Ecto neural progenitor cell (in vitro differentiated cells): ENCODE data around the gene NEK6.

Source experiments
- DNase-seq: peaks from one replicate; pipeline ENCODE4 v3.0.0-alpha.2; 2018; ENCODE audit warnings: low spot score

The NEK6 gene

DNA sequence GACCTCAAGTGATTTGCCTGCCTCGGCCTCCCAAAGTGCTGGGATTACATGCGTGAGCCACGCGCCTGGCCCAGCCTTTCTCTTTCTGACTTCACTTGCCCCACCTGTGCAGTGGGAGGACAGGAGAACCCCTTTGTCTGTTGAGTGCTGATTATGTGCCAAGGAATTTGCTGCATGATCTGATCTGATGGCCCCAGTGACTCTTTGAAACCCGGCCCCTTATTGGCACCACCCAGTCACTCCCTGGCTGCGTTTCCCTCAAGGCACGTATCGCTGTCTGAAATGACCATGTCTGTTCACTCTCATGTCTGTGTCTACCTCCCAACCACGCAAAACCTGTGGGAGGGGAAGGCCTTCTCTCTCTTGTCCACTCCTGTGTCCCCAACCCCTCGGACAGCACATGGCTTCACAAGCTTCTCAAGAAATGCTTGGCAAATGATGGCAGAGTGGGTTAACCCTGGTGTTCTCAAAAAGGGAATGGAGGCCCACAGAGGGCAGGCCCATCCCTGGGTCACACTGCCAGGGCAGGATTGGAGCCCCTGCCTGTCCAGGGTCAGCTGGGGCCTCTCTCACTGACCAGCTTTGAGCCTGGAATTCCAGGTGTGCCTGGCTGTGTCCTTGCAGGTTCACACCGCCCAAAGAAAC lies 21.9 kb downstream of the NEK6 start:
- DNase-seq = no peak

DNA sequence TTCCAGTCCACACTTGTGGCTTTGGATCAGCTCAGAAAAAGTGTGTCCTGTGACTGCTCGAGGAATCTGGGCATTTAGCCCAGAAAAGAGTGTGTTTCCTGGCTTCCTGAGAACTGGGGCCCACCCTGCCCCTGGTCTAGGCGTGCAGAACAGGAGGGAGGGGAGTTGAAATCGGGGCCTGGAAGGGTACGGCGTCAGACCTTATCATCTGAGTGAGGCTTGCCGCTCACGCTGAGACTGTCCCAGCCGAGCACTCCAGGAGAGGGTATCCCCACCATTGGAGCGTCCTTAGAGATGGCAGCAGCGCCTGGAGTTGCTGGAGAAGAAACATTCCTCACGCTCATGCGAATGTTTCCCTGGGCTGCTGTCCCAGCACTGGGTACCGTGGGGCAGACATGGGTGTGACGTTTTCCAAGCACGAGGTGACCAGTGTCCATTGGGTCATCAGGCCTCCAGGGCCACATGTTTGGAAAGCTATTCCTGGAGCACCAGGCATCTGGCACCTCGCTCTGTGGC lies 22.5 kb downstream of the NEK6 start:
- no peak for DNase-seq

DNA sequence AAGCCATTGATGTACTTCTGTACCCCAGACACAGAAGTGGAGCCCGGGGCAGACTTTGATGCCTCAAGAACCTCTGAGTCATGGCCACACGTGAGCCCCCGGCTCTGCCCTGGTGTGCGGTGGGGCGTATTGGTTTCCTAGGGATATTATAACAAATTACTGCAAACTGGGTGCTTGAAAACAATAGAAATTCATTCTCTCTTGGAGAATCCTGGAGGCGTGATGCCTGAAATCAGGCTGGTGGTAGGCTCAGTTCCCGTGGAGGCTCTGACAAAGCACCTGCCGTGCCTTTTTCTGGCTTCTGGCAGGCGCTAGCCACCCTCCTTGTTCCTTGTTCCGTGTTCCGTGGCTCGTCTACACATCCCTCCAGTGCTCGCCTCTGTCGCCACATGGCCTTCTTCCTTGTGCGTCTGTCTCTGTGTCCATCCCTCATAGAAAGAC lies 24.2 kb downstream of the NEK6 start:
- DNase-seq = no peak

DNA sequence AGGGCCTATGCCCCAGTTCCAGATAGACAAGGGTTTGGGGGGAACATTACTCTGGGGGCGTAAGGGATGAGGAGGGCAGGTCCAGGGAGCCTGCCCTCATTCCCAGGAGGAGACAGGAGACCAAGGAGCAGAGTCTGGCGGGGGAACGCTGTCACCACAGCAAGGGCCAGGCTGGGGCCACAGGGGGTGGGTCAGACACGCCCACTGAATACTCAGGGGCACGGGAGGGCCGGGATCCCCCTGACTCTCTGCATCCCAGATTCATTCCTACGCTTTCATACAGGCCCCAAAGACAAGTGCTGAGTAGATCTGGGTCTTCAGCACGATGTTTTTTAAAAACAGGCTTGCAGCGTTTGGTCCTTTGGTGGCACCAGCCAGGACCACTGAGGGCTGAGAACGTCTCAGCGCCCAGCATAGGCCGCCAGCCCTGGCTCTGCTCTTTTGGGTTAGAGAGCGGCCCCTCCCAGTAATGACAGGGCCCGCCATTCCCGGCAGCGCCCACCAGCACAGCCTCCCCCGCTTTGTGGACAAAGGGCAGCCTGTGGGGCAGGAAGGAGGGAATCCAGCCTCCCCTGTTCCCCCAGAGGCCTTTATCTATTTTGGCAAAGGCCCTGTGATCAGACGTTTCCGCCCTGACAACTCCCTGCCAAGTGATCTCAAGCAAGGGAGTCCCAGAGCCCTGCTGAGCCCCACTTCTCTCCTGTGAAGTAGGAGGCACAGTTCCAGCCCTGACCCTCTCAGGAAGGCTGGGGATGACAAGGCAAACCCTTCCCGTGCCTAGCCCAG lies 24.9 kb downstream of the NEK6 start:
- no peak for DNase-seq

DNA sequence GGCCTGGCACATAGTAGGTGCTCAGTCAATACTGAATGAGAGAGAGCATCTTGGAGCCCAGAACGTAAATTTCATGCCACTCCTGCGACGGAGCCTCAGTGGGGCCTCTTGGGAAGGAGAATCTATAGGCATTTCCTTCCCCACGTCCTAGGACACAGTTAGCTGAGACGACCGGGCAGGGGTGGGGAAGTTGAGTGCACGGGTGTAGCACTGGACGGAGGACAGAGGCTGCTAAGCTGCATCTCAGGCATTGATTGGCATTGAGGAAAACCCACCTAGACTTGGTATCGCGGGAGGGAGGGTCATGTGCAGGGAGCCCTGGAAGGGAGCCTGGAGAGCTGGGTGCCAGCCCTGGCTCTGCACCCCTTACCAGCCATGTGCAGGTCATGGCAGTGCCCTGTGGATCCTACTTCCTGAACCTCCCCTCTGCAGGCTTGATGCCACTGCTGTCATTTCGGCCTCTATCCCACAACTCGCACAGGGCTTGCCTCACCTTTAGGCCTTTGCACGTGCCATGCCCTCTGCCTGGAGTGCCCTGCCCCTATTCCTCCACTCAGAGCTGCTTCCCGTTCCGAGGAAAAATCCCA lies 25.6 kb downstream of the NEK6 start:
- no peak for DNase-seq

DNA sequence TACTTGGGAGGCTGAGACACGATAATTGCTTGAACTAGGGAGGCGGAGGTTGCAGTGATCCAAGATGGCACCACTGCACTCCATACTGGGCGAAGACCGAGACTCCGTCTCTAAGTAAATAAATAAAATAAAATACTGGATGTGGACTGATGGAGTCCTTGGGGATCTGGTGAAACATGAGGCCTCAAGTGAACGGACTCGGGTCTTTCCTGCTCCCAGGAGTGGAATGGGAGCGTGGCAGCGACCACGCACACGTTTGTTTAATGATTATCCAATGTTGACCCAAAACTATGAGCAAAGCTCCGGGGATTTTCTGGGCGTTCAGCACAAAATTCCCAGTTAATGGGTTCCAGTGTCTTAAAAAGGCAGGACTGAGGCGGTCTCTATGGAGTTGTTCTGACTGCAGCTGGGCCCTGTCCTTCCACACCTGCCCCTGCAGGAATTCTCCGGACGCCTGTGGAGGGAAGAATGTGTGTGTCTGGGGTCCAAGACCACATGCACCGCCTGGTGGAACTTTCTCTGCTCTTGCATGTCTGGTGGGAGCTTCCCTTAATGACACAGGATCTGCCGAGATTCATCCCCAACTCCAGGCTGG lies 26.6 kb downstream of the NEK6 start:
- no peak for DNase-seq

DNA sequence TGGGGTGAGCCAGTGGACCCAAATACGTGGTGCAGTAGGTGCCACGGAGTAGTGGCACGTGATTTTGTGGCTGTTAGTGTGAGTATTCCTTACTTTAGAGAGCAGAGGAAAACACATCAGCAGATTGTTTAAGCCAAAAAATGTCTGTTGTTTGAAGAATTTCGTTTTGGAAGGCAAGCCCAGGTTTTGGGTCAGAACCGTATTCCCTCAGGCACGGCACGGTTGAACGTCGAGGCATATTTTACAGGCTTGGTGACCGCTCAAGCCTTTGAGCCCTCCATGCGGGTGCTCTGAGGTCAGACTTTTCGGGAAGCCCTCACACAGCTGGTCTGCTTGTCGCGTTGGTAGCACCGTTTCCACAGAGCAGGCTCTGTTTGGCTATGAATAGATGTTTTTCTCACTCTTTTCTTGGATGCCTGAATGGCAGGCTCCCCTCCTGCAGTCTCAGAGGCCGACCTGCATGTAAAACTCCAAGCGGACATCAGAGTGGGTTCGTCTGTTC lies 27.2 kb downstream of the NEK6 start:
- DNase-seq = no peak

DNA sequence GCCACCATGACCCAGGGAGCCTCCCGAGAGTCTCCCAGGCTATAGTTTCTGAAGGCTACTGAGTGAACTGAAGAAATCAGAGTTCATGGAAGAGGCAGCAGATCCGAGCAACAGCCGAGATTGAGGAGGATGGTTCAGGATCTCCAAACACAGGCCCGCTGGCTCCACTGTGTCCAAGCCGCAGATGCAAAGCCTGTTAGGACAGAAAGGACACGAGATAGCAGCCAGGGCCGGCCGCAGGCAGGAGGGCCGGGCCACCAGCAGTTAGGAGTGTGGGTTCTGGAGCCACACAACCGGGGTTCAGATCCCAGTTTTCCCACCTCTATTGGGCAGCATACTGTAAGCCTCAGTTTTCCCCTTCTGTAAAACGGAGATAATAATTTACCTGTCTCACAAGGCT lies 27.7 kb downstream of the NEK6 start:
- no peak for DNase-seq

DNA sequence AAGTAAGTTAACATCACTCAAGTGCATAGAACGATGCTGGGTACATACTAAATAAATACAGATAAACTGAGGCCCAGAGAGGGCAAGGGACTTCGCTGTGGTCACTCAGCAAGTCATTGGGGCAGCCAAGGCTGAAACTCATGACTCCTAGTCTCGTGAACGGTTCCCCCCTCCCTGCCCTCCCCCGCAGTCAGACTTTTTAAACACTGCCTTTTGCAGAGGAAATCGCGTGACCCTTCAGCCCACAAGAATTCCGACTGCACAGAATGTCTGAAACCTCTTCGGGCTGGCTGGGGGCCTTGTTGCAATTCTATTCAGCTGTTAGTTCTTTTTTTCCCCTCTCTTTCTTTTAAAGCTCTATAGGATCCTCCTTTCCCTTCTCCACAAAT lies 28.1 kb downstream of the NEK6 start:
- no peak for DNase-seq

DNA sequence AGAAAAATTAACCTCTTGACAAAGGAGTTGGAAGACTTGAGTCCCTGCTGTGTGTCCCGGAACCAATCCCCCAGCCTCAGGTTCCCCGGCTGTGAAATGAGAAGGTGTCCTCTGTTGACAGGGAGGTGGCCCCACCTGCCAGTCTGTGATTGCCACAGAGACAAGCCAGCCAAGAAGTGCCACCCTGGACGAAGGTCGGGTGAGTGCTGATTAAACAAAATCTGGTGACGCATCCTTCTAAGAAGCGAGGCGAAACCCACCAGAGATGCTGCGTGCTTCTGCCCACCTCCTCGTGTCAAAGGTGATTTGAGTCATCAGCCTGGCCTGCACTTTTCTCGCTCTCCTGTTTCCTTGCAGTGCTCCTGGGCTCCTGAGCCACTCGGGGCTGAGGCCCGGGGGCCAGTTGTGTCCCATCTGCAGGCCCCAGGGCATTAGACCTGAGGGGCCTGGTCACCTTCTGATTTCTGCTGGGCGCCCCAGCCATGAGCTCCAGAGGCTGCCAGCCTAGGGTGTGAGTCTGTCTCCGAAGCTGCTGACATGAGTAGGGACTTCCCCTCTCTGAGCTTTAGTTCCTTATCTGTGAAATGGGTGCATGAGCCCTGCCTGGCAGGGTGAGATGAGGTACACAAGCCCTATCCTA lies 28.7 kb downstream of the NEK6 start:
- DNase-seq = no peak

DNA sequence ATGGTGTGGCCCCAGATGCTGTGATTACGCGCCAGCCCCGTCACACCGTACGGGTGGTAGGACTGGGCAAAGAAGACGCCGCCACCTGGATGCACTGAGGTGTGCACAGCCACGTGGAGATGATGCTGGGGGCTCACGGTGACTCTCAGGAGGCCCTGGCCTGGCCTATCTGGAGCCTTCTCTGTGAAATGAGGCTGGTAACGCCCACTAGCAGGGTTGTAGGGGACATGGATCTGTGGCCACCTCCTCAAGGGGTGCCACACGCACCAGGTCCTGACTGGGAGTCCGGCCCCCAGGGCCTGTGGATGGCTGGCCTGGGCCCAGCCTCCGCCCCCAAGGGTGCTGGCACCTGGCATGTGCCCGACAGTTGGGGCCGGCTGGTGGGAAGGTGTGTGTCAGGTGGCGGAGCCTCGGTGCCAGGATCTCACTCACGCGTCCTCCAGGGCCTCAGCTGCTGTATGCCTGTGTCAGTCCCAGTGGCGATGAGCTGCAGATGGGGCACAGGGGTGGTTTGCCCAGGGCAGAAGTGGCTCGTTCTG lies 32.4 kb downstream of the NEK6 start:
- DNase-seq = no peak

DNA sequence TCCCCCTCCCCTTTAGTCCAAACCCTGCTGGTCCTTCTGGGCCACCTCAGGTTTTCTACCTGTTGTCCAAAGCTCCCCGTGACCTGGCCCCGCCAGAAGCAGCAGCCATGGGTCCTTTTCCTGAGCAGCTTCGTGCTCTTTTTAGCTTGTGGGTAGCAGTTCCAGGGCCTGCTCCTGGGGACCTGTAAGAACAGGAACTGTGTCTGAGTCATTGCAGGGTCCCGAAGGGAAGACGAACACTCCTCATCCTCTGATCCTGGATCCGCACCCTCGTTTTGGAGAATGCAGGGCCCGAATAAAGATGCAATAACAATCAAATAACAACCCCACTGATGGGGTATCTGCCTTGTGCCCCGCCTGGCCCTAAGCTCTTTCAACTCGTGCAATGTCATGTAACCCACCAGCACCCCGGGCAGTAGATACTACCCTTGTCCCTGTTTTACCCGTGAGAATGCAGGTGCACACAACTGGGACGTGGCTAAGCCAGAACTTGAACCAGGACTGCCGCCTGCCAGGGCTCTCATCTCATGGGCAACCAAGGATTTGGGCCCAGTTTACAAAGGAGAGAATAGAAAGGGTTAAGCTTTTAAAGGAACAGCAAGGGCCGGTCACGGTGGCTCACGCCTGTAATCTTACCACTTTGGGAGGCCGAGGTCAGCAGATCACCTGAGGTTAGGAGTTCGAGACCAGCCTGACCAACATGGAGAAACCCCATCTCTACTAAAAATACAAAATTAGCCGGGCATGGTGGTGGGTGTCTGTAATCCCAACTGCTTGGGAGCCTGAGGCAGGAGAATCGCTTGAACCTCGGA lies 33.2 kb downstream of the NEK6 start:
- DNase-seq = no peak

DNA sequence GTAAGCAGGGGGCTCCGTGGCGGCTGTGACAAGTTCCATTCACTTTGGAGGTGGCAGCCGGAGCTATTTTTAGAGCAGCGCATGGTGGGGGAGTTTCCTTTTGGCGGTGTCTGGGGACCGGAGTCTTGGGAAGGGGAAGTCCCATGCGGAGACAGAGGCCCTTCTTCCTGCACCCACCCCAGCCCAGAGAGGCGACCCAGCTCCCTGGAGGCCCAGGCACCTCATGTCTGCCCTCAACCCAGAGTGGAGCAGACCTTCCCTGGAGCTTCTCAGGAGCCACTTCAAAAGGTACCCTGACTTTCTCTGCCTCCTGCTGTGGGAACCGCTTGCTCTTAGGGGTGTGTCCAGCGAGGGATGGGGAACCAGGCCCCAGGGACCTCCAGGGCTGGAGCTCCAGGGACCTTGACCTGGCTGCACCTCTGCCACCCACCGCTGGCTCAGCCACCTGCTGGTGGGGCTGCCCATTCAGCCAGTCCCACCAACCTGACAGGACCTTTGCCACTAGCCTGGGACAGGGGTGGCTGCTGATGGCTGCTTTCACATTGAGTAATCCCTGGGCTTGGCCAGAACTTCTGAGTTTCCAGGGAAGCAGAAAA lies 34.1 kb downstream of the NEK6 start:
- DNase-seq = no peak

DNA sequence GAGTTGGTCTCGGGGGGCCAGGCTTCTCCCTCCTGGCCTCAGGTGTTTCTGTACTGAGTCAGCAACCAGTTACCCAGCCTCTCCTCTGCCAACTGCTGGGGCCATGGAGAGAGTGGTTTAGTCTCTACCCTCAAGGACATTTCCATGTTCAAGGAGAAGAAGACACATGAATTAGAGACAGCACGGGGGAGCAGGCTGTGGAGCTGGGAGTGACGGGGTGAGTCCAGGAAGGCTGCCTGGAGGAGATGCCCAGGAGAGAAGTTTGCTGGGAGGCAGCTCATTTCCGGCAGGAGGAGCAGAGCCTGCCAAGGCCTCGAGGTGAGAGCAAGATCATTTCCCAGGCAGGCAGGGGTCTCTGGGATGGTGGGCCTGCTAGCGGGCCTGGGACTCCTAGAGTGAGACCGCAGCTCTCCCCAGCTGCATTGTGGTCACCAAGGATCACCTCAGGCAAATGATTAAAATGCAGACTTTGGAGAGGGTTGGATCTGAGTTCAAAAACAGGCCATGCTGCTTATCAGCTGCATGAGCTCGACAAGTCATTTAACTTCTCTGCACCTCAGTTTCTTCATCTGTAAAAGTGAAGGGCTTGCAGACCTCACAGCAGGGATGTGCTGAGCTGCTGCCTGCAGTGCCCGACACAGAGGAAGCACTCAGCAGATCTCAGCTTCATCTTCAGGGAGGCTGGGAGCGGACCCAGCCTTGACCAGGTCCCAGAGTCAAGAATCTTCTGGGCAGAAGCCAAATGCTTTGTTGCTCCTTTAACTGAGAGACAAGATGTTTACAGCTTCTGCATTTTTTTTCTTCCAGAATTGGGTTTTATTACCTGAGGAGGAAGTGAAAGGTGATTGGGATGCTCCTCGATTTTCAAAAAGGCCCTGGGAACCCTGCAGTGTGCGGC lies 35.2 kb downstream of the NEK6 start:
- DNase-seq = no peak

DNA sequence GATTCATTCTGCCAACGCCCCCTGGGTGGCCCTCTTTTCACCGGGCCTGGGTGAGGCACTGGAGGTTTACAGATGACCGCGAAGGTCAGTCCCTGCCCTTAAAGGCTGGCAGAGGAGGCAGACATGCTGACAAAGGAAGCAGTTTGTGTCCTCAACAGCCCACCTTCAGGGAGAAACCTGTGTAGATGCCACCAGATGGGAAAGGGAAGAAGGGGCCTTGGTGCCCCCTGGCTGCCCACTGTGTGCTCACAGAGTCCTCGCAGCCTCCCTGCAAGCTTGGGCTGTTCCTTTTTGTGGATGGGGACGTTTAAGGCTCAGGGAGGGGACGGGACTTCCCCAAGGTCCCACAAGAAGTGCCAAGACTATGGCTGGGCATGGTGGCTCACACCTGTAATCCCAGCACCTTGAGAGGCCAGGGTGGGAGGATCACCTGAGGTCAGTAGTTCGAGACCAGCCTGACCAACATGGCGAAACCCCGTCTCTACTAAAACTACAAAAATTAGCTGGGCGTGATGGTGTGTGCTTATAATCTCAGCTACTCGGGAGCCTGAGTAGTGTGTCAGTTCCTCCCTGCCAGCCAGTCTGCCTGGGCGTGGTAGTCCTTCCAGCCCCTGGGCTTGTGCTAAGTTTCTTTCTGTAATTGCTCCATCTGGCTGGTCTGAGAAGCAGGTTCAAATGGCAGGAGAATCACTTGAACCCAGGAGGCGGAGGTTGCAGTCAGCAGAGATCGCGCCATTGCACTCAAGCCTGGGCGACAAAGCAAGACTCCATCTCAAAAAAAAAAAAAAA lies 36.2 kb downstream of the NEK6 start:
- DNase-seq = no peak

DNA sequence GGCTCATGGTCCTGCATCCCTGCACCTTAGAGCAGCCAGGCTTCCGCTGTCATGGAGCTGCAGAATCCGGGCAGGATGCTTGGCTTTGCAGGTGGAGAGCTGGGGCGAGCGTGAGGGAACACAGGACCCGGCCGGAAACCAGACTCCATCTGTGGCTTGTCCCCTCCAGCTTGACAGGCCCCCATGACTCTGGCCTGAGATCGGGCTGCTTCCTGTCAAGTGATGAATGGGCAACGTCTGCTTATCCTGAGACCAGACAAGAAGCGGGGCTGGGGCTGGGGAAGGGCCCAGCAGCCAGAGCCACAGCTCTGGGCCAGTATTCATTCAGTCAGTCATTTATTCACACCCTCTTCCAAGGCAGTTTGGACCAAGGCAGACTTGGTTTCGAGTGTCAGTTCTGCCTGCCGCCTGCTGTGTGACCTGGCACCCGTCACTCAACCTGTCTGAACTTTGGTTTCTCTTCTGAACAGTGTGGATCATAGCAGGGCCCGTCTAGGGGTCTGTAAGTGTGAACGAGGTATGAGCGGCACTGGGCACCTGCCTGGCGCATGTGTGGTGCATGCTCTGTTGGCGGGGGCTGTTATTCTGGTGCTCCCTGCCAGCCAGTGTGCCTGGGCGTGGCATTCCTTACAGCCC lies 37.5 kb downstream of the NEK6 start:
- DNase-seq = no peak

DNA sequence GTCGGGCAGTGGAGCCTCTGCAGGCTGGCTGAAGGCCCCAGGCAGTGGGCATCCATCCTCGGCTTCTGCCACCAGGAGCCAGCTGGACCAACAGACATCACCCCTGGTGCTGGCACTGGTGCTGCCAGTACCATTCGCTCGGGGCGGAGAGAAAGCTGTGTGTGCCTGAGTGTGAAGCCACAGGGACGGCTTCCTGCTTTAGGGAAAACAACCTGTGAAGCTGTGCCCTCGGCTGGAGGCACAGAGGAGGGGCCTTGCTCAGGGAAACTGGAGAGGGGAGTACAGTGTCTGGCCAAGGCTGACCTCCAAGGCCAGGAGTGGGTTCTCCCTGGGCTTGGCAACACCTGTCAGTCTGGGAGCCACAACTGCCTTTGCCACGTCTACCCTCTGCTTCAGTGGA lies 38.3 kb downstream of the NEK6 start:
- no peak for DNase-seq
